CD4-positive, alpha-beta T cell (primary cell): ENCODE measurements around the gene IL11. TPM values are rescaled to one million over a fixed set of nuclear protein-coding genes. Genes with fewer than 3 reads are reported as not detected.

ENCODE experiments used
- ATAC-seq: fragments of 200-7000 bp; cut with Tn5 transposase; one replicate; pipeline ENCODE4 v1.10.0; 2022; ENCODE audit warnings: mild to moderate bottlenecking; ENCODE audit not compliant: poor library complexity
- CTCF ChIA-PET: fragments of 350-600 bp; sonication (Branson Sonifier 250); formaldehyde crosslinking; loops from one replicate; lab custom pipeline; 2021; ENCODE audit warnings: antibody characterized with exemption, inconsistent platforms; lab: Charles Lee
- POLR2A ChIA-PET: fragments of 350-600 bp; sonication (Branson Sonifier 250); formaldehyde crosslinking; loops from one replicate; lab custom pipeline; 2021; ENCODE audit warnings: antibody characterized with exemption, inconsistent platforms; lab: Charles Lee
- DNase-seq, 14 experiments: peaks; one replicate each; pipeline ENCODE4 v3.0.0-alpha.2; 2013 to 2020; ENCODE audit warnings: mixed read lengths in 2 of 14
- H3K27ac ChIP-seq, 2 donors: one replicate each; pipeline versions ENCODE4 v1.5.1 to v1.7.0; 2013; ENCODE audit warnings: low read length in 2 of 2, low read depth in 1 of 2, mild to moderate bottlenecking in 1 of 2
- H3K27me3 ChIP-seq, 2 experiments: 1 replicate in 1 of 2; 2 replicates in 1 of 2; pipeline versions ENCODE4 v1.6.1 to v1.7.0; 2013; ENCODE audit warnings: low read length in 2 of 2, control low read depth in 1 of 2, mild to moderate bottlenecking in 1 of 2, moderate library complexity in 1 of 2; ENCODE audit not compliant: insufficient read depth in 2 of 2, control insufficient read depth in 1 of 2
- H3K36me3 ChIP-seq: one replicate; pipeline ENCODE4 v1.6.1; 2013; ENCODE audit warnings: low read length, control low read depth; ENCODE audit not compliant: insufficient read depth
- H3K4me1 ChIP-seq: one replicate; pipeline ENCODE4 v1.6.1; 2013; ENCODE audit warnings: low read length, control low read depth; ENCODE audit not compliant: insufficient read depth
- H3K4me3 ChIP-seq: one replicate; pipeline ENCODE4 v1.5.1; 2013; ENCODE audit warnings: mild to moderate bottlenecking, low read length, moderate library complexity
- H3K9me3 ChIP-seq, 2 experiments: 1 replicate in 1 of 2; 2 replicates in 1 of 2; pipeline versions ENCODE4 v1.6.1 to v1.7.0; 2013; ENCODE audit warnings: low read length in 2 of 2, mild to moderate bottlenecking in 2 of 2, control low read depth in 1 of 2, moderate library complexity in 1 of 2; ENCODE audit not compliant: control insufficient read depth in 1 of 2, insufficient read depth in 1 of 2
- H3K27ac Mint-ChIP-seq: one replicate; pipeline ENCODE4 v1.8.0; 2020; ENCODE audit warnings: mixed read lengths
- H3K27me3 Mint-ChIP-seq: one replicate; pipeline ENCODE4 v1.8.0; 2021; ENCODE audit warnings: mixed read lengths
- H3K36me3 Mint-ChIP-seq: one replicate; pipeline ENCODE4 v1.8.0; 2021; ENCODE audit warnings: low read depth, mixed read lengths
- H3K4me1 Mint-ChIP-seq: one replicate; pipeline ENCODE4 v1.8.0; 2021; ENCODE audit warnings: low read depth, mixed read lengths
- H3K4me3 Mint-ChIP-seq: one replicate; pipeline ENCODE4 v1.8.0; 2020; ENCODE audit warnings: mild to moderate bottlenecking, mixed read lengths
- H3K9me3 Mint-ChIP-seq: one replicate; pipeline ENCODE4 v1.8.0; 2020; ENCODE audit warnings: mixed read lengths
- intact Hi-C, 2 experiments: fragments of 100-400 bp; cut with DNase I in 1 of 2; cut with micrococcal nuclease in 1 of 2; formaldehyde crosslinking; loops; one replicate each; pipeline versions ENCODE4 v1.15.1 to v1.9.0; 2023 to 2025; cut with DNase I, micrococcal nuclease
- total RNA-seq, 174 experiments: library from RNA in 2 of 174; stranded (reverse) in 2 of 174; gene quantifications; one replicate each; pipeline ENCODE4 v1.2.3 and lab custom pipeline; 2021 to 2026
- TF ChIP-seq, protein P1 (sequence below): fragments of 200-600 bp; IDR thresholded peaks from one replicate; pipeline ENCODE4 v1.8.0; 2022; ENCODE audit warnings: antibody characterized with exemption, mild to moderate bottlenecking

IL11 gene
- total RNA-seq, 2 experiments from 2014 or later: 0.22 to 0.92 TPM

DNA sequence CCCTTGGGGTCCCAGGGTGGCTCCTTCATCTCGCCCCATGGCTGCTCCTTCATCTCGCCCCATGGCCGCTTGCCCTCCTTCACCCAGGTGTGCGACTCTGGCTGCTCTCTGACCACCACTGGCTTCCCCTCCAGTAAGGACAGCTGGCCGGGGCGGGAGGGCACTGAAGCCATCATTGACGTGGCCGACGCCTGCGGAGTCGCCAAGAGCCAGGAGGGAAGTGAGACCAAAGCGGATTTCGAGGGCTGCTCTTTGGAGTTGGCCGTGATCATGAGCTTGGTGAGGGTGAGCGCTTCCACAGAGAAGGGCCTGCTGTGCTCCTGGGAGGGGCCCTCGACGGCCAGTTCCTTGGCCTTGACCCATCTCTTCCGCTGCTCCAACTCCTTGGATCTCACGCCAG is 11.8 kb downstream of the IL11 start:
- H3K9me3 Mint-ChIP-seq: no peaks in the 10 kb centered on the region
- ChIA-PET POLR2A (interaction anchor here (0.6 kb wide), 1 partner anchor 49 kb away, joined by 3 read pairs; no protein-coding TSS in a partner anchor), CTCF (no interaction called here)
- peaks cover 28% of the 10 kb centered on the region for H3K27me3 Mint-ChIP-seq
- TF ChIP-seq, protein P1, sequence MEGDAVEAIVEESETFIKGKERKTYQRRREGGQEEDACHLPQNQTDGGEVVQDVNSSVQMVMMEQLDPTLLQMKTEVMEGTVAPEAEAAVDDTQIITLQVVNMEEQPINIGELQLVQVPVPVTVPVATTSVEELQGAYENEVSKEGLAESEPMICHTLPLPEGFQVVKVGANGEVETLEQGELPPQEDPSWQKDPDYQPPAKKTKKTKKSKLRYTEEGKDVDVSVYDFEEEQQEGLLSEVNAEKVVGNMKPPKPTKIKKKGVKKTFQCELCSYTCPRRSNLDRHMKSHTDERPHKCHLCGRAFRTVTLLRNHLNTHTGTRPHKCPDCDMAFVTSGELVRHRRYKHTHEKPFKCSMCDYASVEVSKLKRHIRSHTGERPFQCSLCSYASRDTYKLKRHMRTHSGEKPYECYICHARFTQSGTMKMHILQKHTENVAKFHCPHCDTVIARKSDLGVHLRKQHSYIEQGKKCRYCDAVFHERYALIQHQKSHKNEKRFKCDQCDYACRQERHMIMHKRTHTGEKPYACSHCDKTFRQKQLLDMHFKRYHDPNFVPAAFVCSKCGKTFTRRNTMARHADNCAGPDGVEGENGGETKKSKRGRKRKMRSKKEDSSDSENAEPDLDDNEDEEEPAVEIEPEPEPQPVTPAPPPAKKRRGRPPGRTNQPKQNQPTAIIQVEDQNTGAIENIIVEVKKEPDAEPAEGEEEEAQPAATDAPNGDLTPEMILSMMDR: no peak
- no peak overlapping the region for H3K27ac ChIP-seq
- intact Hi-C loops: no loop called here
- no peaks in the 10 kb centered on the region for H3K36me3 Mint-ChIP-seq
- H3K9me3 ChIP-seq: peaks cover 0 to 10% of the 10 kb centered on the region in 2 experiments
- peaks cover 9 to 11% of the 10 kb centered on the region in 2 experiments for H3K27me3 ChIP-seq
- no peaks in the 10 kb centered on the region for H3K36me3 ChIP-seq
- no peak overlapping the region for H3K27ac Mint-ChIP-seq
- peaks cover 7% of the 10 kb centered on the region for H3K4me1 Mint-ChIP-seq
- no peak overlapping the region for H3K4me3 Mint-ChIP-seq
- DNase-seq: no peak
- no peak for ATAC-seq
- H3K4me3 ChIP-seq: no peak overlapping the region
- H3K4me1 ChIP-seq: peaks cover 17% of the 10 kb centered on the region

DNA sequence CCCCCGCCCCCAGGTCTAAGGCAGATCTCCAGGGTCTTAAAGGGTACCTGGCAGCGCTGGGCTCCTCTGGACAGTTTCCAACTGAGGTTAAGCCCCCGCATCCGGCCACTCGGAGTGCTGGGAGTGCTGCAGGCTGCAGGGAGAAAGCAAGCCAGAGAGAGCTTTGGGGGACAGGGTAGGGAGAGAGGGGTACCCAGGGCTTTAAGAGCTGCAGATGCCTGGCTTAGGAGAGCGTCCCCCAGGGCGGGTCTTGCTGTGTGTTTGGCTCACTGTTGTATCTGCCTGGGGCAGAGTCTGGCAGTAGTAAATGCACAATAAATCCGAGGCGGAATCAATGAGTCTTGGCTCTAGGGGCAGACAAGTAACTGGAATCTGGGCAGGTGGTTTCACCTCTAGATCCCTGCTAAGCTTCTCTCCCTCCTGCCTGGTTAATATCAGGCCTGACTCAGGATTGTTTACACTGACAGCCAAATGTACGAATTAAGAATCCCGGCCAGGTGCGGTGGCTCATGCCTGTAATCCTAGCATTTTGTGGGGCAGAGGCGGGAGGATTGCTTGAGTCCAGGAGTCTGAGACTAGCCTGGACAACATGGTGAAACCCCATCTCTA is 14.9 kb downstream of the IL11 start:
- CTCF ChIA-PET: interaction anchor here (1.2 to 1.3 kb wide), 2 partner anchors 16 to 63 kb away, joined by 3 to 4 read pairs; no protein-coding TSS in a partner anchor
- Histone ChIP-seq H3K4me3 (no peak overlapping the region), H3K9me3 (peaks cover 0 to 27% of the 10 kb centered on the region in 2 experiments), H3K36me3 (no peaks in the 10 kb centered on the region), H3K27me3 (peaks cover 34% of the 10 kb centered on the region in 2 experiments), H3K27ac (no peak overlapping the region), H3K4me1 (peaks cover 29% of the 10 kb centered on the region)
- H3K9me3 Mint-ChIP-seq: no peaks in the 10 kb centered on the region
- H3K36me3 Mint-ChIP-seq: no peaks in the 10 kb centered on the region
- DNase-seq (no peak), ATAC-seq (no peak)
- intact Hi-C loops: loop anchor here in 1 of 2 experiments (2.0 kb wide), 1 partner anchor 17 kb away; the partner anchor contains the start of gene KMT5C
- peaks cover 25% of the 10 kb centered on the region for H3K4me1 Mint-ChIP-seq
- TF ChIP-seq, protein P1: no peak
- H3K27ac Mint-ChIP-seq: no peak overlapping the region
- POLR2A ChIA-PET: interaction anchor here (1.5 kb wide), 1 partner anchor 16 kb away, joined by 7 read pairs; the partner anchor contains the start of gene KMT5C
- H3K27me3 Mint-ChIP-seq: peaks cover 58% of the 10 kb centered on the region
- H3K4me3 Mint-ChIP-seq: peak overlapping the region; percentile 45

DNA sequence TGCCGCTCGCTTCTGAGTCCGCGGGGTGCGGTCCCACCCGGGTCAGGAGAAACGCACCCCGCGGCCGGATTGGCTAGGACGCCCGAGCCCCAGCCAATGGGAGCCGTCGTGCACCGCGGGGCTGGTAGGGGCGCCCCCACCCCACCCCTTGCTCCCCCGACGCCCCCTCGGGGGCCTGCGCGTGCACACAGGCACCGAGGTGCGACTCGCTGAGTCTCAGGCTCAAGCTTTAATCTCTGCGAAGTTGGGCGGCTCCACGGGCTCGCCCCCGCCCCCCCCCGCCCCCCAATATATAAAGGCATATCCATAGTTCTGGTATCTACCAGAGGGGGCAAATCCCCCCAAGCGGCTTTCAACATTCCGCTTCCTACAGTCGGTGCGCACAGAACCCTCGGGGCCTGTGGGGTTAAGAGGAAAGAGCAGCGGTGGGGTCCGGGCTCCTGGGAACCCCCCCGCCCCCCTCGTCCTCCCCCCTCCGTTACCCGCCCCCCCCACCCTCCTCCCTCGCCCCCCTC is 15.5 kb downstream of the IL11 start, which contains the start of gene COX6B2:
Gene COX6B2, minus strand, starts transcription at position 22 of the 515 bp plus-strand sequence. CDS start 198 bp downstream, outside the sequence.
- no peak within 1 kb of the TSS for H3K27ac Mint-ChIP-seq
- ATAC-seq: no peak

More for the DNA sequence above, 15.5 kb downstream of the IL11 start, which contains the start of gene COX6B2:
- ChIA-PET POLR2A (no interaction called here), CTCF (interaction anchor here (1.2 to 1.3 kb wide), 2 partner anchors 16 to 63 kb away, joined by 3 to 4 read pairs; no protein-coding TSS in a partner anchor)
- Histone ChIP-seq H3K9me3 (peaks cover 0 to 27% of the 10 kb centered on the region in 2 experiments), H3K27me3 (peaks cover 34% of the 10 kb centered on the region in 2 experiments), H3K4me1 (peaks cover 29% of the 10 kb centered on the region), H3K4me3 (peak within 1 kb of the TSS; percentile 54), H3K27ac (no peak within 1 kb of the TSS), H3K36me3 (no peaks in the 10 kb centered on the region)
- intact Hi-C loops: loop anchor here (1.0 to 5.0 kb wide), 3 partner anchors 14 to 33 kb away; partner anchors contain the start of genes KMT5C (in 1 of the 2) and RPL28 (in 1 of the 2)
- H3K27me3 Mint-ChIP-seq: peaks cover 58% of the 10 kb centered on the region
- H3K4me3 Mint-ChIP-seq: peak within 1 kb of the TSS; percentile 70
- DNase-seq: no peak
- H3K4me1 Mint-ChIP-seq: peaks cover 25% of the 10 kb centered on the region
- no peaks in the 10 kb centered on the region for H3K36me3 Mint-ChIP-seq
- TF ChIP-seq, protein P1: no peak
- no peaks in the 10 kb centered on the region for H3K9me3 Mint-ChIP-seq
